ENCODE data around the gene MTHFSD. TPM values are rescaled to one million over a fixed set of nuclear protein-coding genes. Genes with fewer than 3 reads are reported as not detected.
A peak's percentile ranks its signal among the peaks of the same experiment; 100 is the strongest.

Gene MTHFSD
- total and polyA plus RNA-seq, 2 experiments from 2014 or later: 11.5 to 21.5 TPM

GRCh38 chr16:86595983-86596605 is 41.1 kb upstream of the MTHFSD start:
- Histone ChIP-seq H2AFZ (no peak overlapping the region), H3K4me1 (ENCODE audit: insufficient read depth) (peaks cover 5% of the 10 kb centered on the region), H4K20me1 (ENCODE audit: insufficient read depth, poor library complexity, severe bottlenecking) (no peaks in the 10 kb centered on the region), H3K27me3 (peaks cover 60% of the 10 kb centered on the region), H3K27ac (no peak overlapping the region), H3K9me3 (ENCODE audit: low read depth) (no peaks in the 10 kb centered on the region), H3K4me2 (no peak overlapping the region), H3K36me3 (replicated peaks; ENCODE audit: insufficient read depth, low read depth) (no peaks in the 10 kb centered on the region), H3K4me3 (no peak overlapping the region), H3K9me2 (replicated peaks; ENCODE audit: insufficient read depth) (no peaks in the 10 kb centered on the region), H3K79me2 (no peaks in the 10 kb centered on the region)
- DNase-seq (ENCODE audit: low spot score): no peak
- no peak for TF ChIP-seq EZH2phosphoT487 (IDR thresholded peaks at IDR 0.05; ENCODE audit: low read depth, severe bottlenecking, unreplicated experiment)
- TF ChIP-seq EZH2 (IDR thresholded peaks at IDR 0.05; ENCODE audit: borderline replicate concordance): no peak
- no peak for TF ChIP-seq CTCF (IDR thresholded peaks at IDR 0.05; ENCODE audit: poor library complexity)
- WGBS (ENCODE audit: low lambda C conversion rate, missing lambda C conversion rate): 79% methylated on average over 10 of the region's 10 CpGs

- H3K79me2 ChIP-seq: no peaks in the 10 kb centered on the region
- no peak overlapping the region for H2AFZ ChIP-seq
- peak; percentile 78 for TF ChIP-seq EZH2phosphoT487 (IDR thresholded peaks at IDR 0.05; ENCODE audit: low read depth, severe bottlenecking, unreplicated experiment)
- TF ChIP-seq CTCF (IDR thresholded peaks at IDR 0.05; ENCODE audit: poor library complexity): no peak
- no peak for TF ChIP-seq EZH2 (IDR thresholded peaks at IDR 0.05; ENCODE audit: borderline replicate concordance)
- no peaks in the 10 kb centered on the region for H4K20me1 ChIP-seq (ENCODE audit: insufficient read depth, poor library complexity, severe bottlenecking)
- no peaks in the 10 kb centered on the region for H3K9me2 ChIP-seq (replicated peaks; ENCODE audit: insufficient read depth)
- no peaks in the 10 kb centered on the region for H3K9me3 ChIP-seq (ENCODE audit: low read depth)
- H3K4me2 ChIP-seq: no peak overlapping the region
- no peak for DNase-seq (ENCODE audit: low spot score)
- H3K4me3 ChIP-seq: no peak overlapping the region
- no peak overlapping the region for H3K27ac ChIP-seq
- peaks cover 5% of the 10 kb centered on the region for H3K4me1 ChIP-seq (ENCODE audit: insufficient read depth)
- H3K27me3 ChIP-seq: peaks cover 62% of the 10 kb centered on the region
- WGBS (ENCODE audit: low lambda C conversion rate, missing lambda C conversion rate): 48% methylated on average over 8 of the region's 8 CpGs
- H3K36me3 ChIP-seq (replicated peaks; ENCODE audit: insufficient read depth, low read depth): no peaks in the 10 kb centered on the region
Observed at GRCh38 chr16:86594721-86595120, 39.7 kb upstream of the MTHFSD start.

GRCh38 chr16:86593913-86594620 is 39.0 kb upstream of the MTHFSD start:
- no peak overlapping the region for H2AFZ ChIP-seq
- no peak overlapping the region for H3K27ac ChIP-seq
- peaks cover 5% of the 10 kb centered on the region for H3K4me1 ChIP-seq (ENCODE audit: insufficient read depth)
- WGBS (ENCODE audit: low lambda C conversion rate, missing lambda C conversion rate): 59% methylated on average over 13 of the region's 13 CpGs
- no peak overlapping the region for H3K4me3 ChIP-seq
- no peaks in the 10 kb centered on the region for H3K9me3 ChIP-seq (ENCODE audit: low read depth)
- no peak for DNase-seq (ENCODE audit: low spot score)
- peaks cover 68% of the 10 kb centered on the region for H3K27me3 ChIP-seq
- TF ChIP-seq CTCF (IDR thresholded peaks at IDR 0.05; ENCODE audit: poor library complexity) (no peak), EZH2phosphoT487 (IDR thresholded peaks at IDR 0.05; ENCODE audit: low read depth, severe bottlenecking, unreplicated experiment) (no peak), EZH2 (IDR thresholded peaks at IDR 0.05; ENCODE audit: borderline replicate concordance) (no peak)
- H3K79me2 ChIP-seq: no peaks in the 10 kb centered on the region
- H4K20me1 ChIP-seq (ENCODE audit: insufficient read depth, poor library complexity, severe bottlenecking): no peaks in the 10 kb centered on the region
- H3K9me2 ChIP-seq (replicated peaks; ENCODE audit: insufficient read depth): no peaks in the 10 kb centered on the region
- no peaks in the 10 kb centered on the region for H3K36me3 ChIP-seq (replicated peaks; ENCODE audit: insufficient read depth, low read depth)
- H3K4me2 ChIP-seq: no peak overlapping the region
